ENCODE results near the gene NR2F1-AS1.

Gene NR2F1-AS1

DNA sequence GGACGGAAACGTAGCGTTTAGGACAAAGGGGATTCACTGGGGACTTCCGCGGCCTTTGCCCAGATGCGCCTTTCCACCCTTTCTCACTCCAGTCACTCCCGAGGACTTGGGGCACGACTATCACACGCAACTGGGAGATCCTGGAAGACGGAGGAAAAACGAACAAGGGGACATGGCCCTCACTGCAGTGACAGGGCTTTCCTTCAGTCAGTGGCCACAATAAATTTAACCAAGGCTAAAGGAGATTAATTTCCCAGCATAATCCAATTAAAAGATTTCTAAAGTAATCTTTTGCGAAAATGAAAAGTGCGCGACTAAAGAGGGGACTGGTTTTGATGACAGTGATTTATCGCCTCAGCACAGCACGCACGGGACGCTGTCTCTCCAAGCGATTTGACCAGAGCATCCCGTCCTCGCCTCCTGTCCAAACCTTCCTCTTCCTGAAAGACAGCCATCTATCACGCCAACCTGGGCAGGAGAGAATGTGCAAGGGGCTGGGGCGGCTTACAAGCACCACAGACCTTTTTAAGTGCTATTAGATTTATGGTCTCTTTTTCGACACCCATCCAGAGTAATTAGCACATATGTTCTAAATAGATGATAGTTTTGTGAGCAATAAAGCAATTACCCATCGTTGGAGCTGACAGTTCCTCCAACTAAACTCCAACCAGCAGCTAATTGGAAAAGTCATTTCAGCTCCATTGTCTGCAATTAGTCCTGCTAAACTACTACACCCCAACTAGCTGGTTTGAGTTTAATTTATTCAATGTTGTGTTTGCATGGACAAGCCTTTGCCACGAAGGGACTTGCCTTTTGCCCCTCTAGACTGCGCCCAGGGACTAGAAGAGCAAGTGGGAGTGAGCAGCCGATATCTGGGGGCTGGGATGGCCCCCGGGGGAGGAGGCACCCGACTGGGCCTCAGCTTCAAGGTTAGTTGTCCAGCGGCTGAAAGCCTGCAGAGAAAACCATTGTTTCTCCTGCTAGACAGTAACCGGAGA is 7.4 kb downstream of the NR2F1-AS1 start:
- TF ChIP-seq CTCF (IDR thresholded peaks at IDR 0.05; ENCODE audit: control insufficient read depth, extremely low read depth, insufficient read depth) = no peak
- no peak for DNase-seq (ENCODE audit: low read depth)
- no peak overlapping the region for H3K4me3 ChIP-seq (ENCODE audit: low read depth, low read length)

GRCh38 chr5:93572608-93573353 is 8.2 kb downstream of the NR2F1-AS1 start:
- no peak for TF ChIP-seq CTCF (IDR thresholded peaks at IDR 0.05; ENCODE audit: control insufficient read depth, extremely low read depth, insufficient read depth)
- H3K4me3 ChIP-seq (ENCODE audit: low read depth, low read length) = no peak overlapping the region
- DNase-seq (ENCODE audit: low read depth) = no peak

GRCh38 chr5:93572101-93572607 is 8.9 kb downstream of the NR2F1-AS1 start:
- TF ChIP-seq CTCF (IDR thresholded peaks at IDR 0.05; ENCODE audit: control insufficient read depth, extremely low read depth, insufficient read depth) = no peak
- no peak for DNase-seq (ENCODE audit: low read depth)
- no peak overlapping the region for H3K4me3 ChIP-seq (ENCODE audit: low read depth, low read length)

GRCh38 chr5:93571114-93571949 is 9.7 kb downstream of the NR2F1-AS1 start:
- DNase-seq (ENCODE audit: low read depth) = no peak
- TF ChIP-seq CTCF (IDR thresholded peaks at IDR 0.05; ENCODE audit: control insufficient read depth, extremely low read depth, insufficient read depth) = no peak
- no peak overlapping the region for H3K4me3 ChIP-seq (ENCODE audit: low read depth, low read length)

DNA sequence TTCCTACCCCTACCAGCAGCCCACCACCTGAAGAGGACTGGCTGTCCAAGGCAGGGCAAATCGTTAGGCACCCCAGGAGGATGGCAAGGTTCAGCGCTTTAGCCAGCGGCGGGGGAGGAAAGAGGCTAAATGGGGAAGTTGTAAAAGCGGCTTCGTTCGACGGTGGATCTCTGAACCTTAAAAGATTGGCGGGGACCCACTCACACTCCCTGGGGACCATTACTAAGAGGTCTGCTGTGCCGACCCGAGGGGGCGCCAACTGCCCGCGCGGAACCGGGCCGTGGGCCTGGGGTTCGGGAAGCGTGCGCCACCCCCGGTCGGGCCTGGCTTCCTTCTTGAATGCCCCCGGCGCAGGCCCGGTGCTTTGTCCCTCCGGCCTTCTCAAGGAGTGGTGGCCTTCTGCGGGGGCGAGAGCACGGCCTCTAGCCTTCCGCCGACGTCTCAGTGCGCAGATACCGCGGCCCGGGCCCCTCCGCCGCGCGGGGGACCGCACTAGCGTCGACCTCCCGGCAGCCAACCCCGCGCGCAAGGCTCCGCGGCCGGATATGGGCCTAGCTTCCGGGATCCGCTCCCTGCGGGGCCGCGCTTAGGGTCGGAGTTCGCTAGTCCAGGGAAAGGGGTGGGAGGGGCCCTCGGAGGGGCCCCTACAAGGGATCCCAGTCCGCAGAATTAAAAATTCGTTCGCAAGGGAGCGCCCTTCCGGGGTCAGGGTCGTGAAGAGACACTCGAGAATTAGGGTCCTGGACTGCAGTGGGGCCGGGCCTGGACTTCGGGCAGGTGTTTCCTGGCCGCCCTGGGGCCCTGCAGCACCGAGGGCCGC is 10.5 kb downstream of the NR2F1-AS1 start:
- DNase-seq (ENCODE audit: low read depth) = no peak

More for the DNA sequence above, 10.5 kb downstream of the NR2F1-AS1 start:
- H3K4me3 ChIP-seq (ENCODE audit: low read depth, low read length) = no peak overlapping the region
- TF ChIP-seq CTCF (IDR thresholded peaks at IDR 0.05; ENCODE audit: control insufficient read depth, extremely low read depth, insufficient read depth) = no peak
